ENCODE data around the gene GPSM1.
"Not testable (repeated sequence)": the region's sequence is repeated elsewhere in the genome, so short reads cannot be mapped to it uniquely, and the experiment has no call there.

Gene GPSM1

DNA sequence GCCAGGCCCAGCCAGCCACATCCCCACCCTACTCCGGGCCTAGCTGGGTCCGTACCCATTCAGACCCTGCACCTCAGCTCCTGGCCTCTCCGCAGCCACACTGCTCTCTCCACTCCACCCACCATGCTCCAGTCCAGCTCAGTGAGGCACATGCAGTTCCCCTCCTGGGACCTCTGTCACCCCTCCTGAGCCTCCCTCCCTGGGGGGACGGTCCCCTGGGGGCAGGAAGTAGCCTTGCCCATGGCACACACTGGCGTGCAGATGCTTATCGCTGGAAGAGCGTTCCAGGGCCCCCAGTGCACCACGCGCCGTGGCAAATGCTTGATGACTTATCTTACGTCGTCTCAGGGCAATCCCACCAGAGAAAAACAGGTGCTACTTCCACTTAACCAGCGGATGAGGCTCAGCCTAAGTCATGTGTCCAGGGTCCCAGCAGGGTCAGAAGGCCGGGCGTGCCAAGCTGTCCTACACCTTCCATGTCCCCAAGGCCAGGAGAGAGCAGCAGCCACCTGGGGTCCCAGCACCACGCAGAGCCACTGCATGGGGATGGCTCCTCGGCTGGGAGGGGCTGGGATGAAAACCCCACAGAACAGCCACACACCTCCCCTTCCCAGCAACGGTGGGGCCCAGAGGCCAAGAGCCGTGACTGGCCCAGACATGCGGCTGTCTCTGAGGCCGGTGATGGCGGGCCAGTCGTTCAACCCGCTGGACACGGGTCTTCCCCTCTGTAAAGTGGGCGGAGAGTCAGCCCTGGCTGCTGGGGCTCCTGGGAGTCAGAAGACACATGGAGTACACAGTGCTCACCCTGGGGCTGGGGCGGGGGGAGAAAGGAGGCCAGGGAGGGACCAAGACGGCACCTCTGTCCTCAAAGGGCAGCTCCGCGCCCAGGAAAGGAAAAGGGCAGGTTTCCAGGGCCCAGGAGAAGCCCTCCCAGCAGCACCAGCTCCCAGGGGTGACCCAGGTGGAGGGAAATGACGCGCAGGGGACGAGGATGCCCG, 20.8 kb upstream of the GPSM1 start:
- FAIRE-seq: no peak

DNA sequence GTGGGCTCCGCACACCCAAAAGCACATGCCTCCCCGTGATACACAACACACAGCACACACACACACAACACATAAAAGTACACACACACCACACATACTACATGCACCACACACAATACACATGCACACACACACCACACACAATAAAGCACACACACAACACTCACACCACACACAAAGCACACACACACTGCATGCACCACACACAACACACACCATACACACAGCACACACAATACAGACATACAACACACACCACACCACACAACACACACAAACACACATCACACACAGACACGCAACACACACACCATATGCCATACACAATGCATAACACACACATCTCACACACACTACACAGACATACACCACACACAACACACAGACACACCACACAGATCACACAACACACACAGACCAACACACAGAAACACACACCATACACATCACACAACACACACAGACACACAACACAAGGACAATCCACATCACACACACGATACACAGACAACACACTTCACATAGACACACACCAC, 20.1 kb upstream of the GPSM1 start:
- no peak for FAIRE-seq

- FAIRE-seq: no peak
These were observed 19.2 kb upstream of the GPSM1 start for GRCh38 chr9:136308006-136308701.

DNA sequence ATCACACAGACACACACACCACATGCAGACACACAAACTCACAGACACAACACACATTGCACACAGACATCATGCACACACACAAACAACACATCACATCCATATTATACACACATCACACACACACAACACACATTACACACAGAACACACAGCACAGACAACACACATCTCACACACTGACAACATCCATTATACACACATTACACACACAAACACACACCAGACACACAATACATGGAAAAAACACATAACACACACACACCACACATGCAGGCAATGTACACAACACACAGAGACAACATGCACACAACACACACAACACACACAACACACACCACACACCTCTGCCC, 18.7 kb upstream of the GPSM1 start:
- no peak for FAIRE-seq

GRCh38 chr9:136309101-136309801, 18.1 kb upstream of the GPSM1 start:
- FAIRE-seq: no peak

DNA sequence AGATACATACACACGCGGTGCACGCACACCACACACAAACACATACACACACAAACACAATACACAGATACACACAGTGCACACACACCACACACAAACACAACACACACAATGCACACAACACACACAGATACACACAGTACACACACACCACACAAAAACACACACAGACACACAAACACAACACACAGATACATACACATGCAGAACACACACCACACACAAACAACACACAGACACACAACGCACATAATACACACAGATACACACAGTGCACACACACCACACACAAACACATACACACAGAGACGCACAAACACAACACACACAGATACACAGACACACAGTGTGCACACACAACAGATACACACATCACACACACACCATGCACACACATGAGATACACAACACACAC, 17.5 kb upstream of the GPSM1 start:
- FAIRE-seq: no peak

- no peak for FAIRE-seq
These were observed 16.9 kb upstream of the GPSM1 start for GRCh38 chr9:136310273-136311030.

- no peak for FAIRE-seq
These were observed 16.0 kb upstream of the GPSM1 start for GRCh38 chr9:136311051-136312008.

DNA sequence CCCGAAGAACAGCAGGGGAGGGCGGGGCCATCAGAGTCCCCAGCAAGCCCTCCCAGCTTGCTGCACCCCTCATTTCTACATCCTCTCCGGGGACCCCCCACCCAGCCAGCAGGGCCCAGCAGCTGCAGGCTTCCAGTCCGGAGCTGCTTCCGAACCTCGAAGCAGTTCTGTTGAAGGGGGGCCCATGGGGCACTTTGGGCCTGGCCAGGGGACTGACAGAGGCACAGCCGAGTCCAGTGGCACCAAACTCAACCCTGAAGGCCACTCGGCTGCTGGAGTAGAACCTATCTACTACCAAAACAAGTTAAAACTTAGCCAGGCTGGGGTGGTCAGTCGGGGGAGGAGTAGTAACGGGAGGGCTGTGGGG, 15.3 kb upstream of the GPSM1 start:
- FAIRE-seq: no peak

DNA sequence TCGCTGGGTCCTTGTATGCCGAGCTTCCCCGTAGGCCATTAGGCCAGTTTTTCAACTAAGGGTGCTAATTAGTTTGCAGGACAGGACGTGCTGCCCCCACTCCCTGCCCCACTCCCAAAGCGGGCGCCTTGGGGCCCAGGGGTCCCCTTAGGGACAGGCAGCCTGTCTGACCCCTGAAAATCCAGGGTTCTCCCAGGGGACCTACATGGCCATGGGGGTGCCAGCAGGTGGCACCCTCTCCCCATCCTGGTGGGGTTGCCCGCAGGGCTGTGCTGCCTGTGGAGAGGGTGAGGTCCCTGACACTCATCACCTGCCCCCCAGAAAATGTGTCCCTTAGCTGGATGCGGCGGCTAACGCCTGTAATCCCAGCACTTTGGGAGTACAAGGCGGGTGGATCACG, 14.9 kb upstream of the GPSM1 start:
- no peak for FAIRE-seq

- FAIRE-seq: no peak
These were observed 14.0 kb upstream of the GPSM1 start for GRCh38 chr9:136313111-136314055.

GRCh38 chr9:136314056-136314416, 13.3 kb upstream of the GPSM1 start:
- FAIRE-seq: no peak

GRCh38 chr9:136314944-136315343, 12.4 kb upstream of the GPSM1 start:
- no peak for FAIRE-seq

DNA sequence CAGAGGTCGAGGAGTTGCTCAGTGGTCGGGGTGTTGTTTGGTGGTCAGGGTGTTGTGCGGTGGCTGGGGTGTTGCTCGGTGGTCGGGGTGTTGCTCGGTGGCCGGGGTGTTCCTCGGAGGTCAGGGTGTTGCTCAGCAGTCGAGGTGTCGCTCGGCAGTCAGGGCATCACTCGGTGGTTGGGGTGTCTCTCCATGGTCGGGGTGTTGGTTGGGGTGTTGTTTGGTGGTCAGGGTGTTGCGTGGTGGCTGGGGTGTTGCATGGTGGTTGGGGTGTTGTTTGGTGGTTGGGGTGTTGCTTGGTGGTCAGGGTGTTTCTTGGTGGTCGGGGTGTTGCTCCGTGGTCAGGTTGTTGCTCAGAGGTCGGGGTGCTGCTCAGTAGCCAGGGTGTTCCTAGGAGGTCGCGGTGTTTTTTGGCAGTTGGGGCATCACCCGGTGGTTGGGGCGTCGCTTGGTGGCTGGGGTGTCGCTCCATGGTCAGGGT, 11.0 kb upstream of the GPSM1 start:
- FAIRE-seq: no peak

DNA sequence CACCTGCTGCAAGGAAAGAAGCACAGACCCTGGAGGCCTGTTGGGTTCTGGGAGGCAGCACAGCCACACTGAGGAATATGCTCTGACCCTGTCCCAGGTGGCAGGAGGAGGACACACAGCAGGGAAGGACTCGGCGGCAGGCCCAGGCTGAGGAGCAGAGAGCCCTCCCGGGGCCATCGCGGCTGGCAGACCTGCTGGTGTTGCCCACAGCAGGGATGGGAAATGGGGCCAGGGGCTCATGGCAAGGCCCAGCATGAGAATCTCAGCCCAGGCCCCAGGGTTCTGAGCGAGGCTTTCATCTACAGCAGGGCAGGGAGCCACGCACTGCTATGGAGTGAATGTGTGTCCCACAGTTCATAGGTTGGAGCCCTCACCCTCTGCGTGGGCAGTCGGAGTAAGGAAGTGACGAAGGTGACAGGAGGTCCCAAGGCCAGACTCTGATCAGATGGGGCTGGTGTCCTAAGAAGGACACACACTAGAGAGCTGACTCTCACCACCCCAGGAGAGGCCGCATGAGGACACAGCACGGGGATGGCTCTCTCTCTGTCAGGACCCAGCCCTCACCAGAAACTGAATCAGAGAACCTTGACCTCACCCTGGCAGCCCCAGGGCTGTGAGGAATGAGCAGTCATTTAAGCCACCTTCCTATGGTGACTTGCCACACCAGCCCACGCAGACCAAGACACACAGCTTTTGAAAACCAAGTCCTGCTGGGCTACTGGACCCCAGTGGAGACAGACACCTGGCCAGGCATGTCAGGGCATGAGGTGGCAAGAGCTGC, 10.3 kb upstream of the GPSM1 start:
- FAIRE-seq: no peak

- no peak for FAIRE-seq
These were observed 9.6 kb upstream of the GPSM1 start for GRCh38 chr9:136317695-136318094.

DNA sequence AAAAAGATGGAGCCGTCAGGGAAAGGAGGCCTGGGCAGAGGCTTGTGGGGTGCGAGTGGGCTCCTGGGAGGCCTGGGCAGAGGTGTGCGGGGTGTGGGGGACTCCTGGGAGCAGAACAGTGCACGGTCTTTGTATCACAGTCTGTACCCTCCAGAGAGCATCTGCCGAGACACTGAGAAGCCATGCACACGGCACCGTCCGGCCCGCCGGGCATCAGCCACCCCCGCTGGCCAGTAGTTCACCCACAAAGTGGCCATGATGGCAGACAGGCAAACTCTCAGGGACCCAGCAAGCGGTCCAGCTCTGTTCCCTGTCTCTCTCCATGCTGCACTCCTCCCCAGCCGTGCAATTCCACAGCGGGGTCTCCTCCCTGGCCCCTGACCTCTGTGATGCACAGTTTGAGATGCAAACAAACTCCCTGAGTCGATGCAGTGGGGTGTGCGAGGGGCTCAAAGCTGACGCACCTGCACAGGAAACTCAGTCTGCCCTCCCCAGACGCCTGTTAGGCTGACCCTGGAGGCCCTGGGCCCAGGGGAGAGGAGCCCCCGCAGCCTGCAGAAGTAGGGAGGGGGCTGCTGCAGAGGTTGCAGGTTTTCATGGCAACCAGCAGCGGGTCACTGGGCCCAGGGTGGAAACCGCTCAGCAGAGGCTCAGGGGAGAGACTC, 9.1 kb upstream of the GPSM1 start:
- FAIRE-seq: no peak

DNA sequence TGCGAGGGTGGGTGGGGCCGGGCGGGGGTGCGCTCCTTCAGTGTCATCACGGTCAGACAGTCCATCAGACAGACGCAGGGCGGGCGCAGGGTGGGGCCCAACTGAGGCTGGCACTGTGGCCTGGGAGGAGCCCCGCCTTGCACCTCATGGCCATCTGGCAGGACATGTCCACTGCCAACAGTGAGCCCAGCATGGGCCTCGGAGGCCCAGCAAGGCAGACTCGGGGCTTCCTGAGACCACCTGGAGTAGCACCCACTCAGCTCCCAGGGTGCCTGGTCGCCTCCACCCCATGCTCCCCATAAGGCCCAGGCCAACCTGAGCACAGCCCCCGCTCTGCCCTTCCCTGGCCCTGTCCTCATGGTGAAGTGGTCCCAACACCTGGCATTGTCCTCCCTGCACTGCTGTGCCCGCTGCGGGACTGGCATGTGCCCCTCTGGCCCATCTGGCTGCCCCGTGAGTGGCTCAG, 8.5 kb upstream of the GPSM1 start:
- no peak for FAIRE-seq

GRCh38 chr9:136319244-136319643, 8.1 kb upstream of the GPSM1 start:
- not testable (repeated sequence) for FAIRE-seq
